Aorta (tissue), 5 donors: ENCODE data around the gene PFKM. TPM values are rescaled to one million over a fixed set of nuclear protein-coding genes. Genes with fewer than 3 reads are reported as not detected.

Source experiments
- ATAC-seq: fragments of 200-7000 bp; cut with Tn5 transposase; one replicate; pipeline ENCODE4 v1.9.1; 2022; ENCODE audit warnings: moderate library complexity; ENCODE audit not compliant: low FRiP score
- DNase-seq, 2 donors: peaks; one replicate each; pipeline ENCODE4 v3.0.0-alpha.2; 2020
- H3K27ac ChIP-seq, 2 donors: one replicate each; pipeline ENCODE4 v1.5.1; 2013; ENCODE audit warnings: low read length in 2 of 2, mild to moderate bottlenecking in 2 of 2, moderate library complexity in 2 of 2, control low read depth in 1 of 2, inconsistent platforms in 1 of 2, low read depth in 1 of 2
- H3K27me3 ChIP-seq, 2 donors: one replicate each; pipeline ENCODE4 v1.6.1; 2013; ENCODE audit warnings: control low read depth in 1 of 2, low read length in 1 of 2, mild to moderate bottlenecking in 1 of 2, moderate library complexity in 1 of 2; ENCODE audit not compliant: insufficient read depth in 2 of 2, control insufficient read depth in 1 of 2
- H3K36me3 ChIP-seq, 2 donors: one replicate each; pipeline ENCODE4 v1.6.1; 2013; ENCODE audit warnings: control low read depth in 1 of 2, low read length in 1 of 2, mild to moderate bottlenecking in 1 of 2; ENCODE audit not compliant: insufficient read depth in 2 of 2, control insufficient read depth in 1 of 2
- H3K4me1 ChIP-seq, 2 donors: one replicate each; pipeline ENCODE4 v1.6.1; 2013; ENCODE audit warnings: low read length in 2 of 2, control low read depth in 1 of 2, mild to moderate bottlenecking in 1 of 2, moderate library complexity in 1 of 2; ENCODE audit not compliant: insufficient read depth in 2 of 2, control insufficient read depth in 1 of 2
- H3K4me3 ChIP-seq, 2 donors: one replicate each; pipeline ENCODE4 v1.5.1; 2013; ENCODE audit warnings: low read length in 2 of 2, control low read depth in 1 of 2, mild to moderate bottlenecking in 1 of 2
- H3K9me3 ChIP-seq: one replicate; pipeline ENCODE4 v1.6.1; 2013; ENCODE audit warnings: mild to moderate bottlenecking, low read length; ENCODE audit not compliant: control insufficient read depth
- WGBS, 2 donors: extraction: QIAGEN DNeasy Blood & Tissue Kit; methylation state at CpG; one replicate each; pipeline ENCODE4 v1.1.7; 2013; 5-methylcytosine and 5-hydroxymethylcytosine counted together
- intact Hi-C, 2 donors: fragments of 100-400 bp; cut with DNase I; formaldehyde crosslinking; loops; one replicate each; pipeline versions ENCODE4 v1.14.2 to v1.15.0; 2022
- polyA plus RNA-seq, 2 donors: library from polyadenylated mRNA; stranded (reverse); fragments of 200-250 nt; gene quantifications; one replicate each; pipeline ENCODE4 v1.2.3, GENCODE V29; 2013
- total RNA-seq, 2 donors: library from RNA; stranded (reverse); fragmentation: NEBNext Ultra II Directional; extraction: Animal tissue kit (Norgen Biotek cat#: 25700); gene quantifications; one replicate each; pipeline ENCODE4 v1.2.1, GENCODE V29; 2021
- donor health status: healthy with polysubstance abuse.
- donor health status: Bipolar disorder and iron deficiency.
- donor health status: DM: no; HTN: no; CAD: no.
- donor health status: DM: no; HTN: no; CAD: no.
- donor health status: DM: yes; HTN: yes; CAD: no.

The PFKM gene
- total and polyA plus RNA-seq, 4 donors = 22.3 to 68.8 (median 55.4) TPM

DNA sequence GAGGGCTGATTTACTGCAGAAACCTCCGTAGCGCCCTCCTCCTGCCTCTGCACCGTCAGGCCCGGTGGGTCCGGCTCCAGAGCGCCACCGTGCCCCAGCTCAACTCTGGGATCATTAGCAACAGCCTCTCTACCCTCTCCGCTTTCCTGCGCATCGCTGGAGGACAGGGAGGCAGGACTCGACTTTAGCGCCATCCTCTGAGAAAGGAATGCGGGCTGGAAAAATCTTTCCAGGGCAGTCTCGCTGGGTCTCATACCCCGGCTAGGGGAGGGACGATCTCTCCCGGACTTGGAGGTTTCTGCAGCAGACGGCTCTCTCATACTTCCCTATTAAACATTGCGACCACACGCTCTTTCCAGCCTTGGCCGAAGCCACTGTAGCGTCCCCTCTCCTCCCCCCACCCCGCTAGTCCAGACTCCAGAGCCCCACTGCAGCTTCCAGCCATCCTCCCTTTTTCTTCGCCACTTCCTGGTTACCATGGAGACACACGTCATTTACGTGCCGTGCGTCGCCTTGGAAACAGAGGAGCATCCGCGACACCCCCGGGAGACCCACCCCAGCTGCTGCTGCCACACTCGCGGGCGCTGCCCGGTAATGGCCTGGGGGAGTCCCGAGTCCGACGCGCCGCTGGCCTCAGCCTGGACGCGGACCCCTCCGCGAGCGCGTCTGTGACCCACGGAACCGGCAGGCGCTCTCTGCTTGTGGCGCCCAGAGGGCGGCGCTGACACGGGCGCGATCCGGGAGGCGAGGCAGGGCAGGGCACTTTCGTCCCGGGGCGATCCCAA, 64.1 kb downstream of the PFKM start, which contains the start of gene CCDC184:
CCDC184 (plus strand) TSS at position 554 of the 785 bp plus-strand sequence. CDS start 479 bp downstream, outside the sequence.
- WGBS, 2 donors = 0% methylated on average over 47 to 61 of the region's 61 CpGs
- no peaks in the 10 kb centered on the region for H3K4me1 ChIP-seq
- H3K36me3 ChIP-seq = no peaks in the 10 kb centered on the region
- peak; percentile 82 to 87 for DNase-seq
- intact Hi-C loops = no loop called here
- H3K4me3 ChIP-seq = peak within 1 kb of the TSS; percentile 47 to 70
- H3K27me3 ChIP-seq = no peaks in the 10 kb centered on the region
- no peaks in the 10 kb centered on the region for H3K9me3 ChIP-seq
- peak; percentile 86 for ATAC-seq
- H3K27ac ChIP-seq = peak within 1 kb of the TSS in 1 of 2 donors; percentile 22

DNA sequence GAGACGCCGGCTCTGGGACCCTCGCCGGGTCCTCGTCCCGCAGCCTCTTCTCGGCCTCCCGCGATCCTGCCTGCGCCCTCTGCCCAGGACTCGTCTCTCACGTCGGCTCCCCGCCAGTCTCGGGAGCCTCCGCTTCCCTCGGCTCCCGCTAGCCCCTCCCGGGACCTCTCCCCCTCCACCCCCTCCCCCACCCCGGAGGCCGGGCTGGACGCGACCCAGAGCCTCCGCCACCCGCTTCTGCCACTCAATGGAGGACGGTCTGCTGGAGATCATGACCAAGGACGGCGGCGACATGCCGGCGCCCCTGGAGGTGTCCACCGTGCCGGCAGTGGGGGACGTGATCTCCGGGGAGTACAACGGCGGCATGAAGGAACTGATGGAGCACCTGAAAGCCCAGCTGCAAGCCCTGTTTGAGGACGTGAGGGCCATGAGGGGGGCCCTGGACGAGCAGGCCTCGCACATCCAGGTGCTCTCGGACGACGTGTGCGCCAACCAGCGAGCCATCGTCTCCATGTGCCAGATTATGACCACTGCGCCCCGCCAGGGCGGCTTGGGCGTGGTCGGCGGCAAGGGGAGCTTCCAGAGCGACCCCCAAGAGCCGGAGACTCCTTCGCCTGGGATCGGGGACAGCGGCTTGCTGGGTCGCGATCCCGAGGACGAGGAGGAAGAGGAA, 64.8 kb downstream of the PFKM start:
- H3K27me3 ChIP-seq = no peaks in the 10 kb centered on the region
- no peaks in the 10 kb centered on the region for H3K9me3 ChIP-seq
- H3K36me3 ChIP-seq = no peaks in the 10 kb centered on the region
- intact Hi-C loops = no loop called here
- peak overlapping the region; percentile 47 to 70 for H3K4me3 ChIP-seq
- ATAC-seq (peak; percentile 43), DNase-seq (no peak)
- H3K4me1 ChIP-seq = no peaks in the 10 kb centered on the region
- WGBS, 2 donors = 2 to 3% methylated on average over 45 to 61 of the region's 61 CpGs
- H3K27ac ChIP-seq = no peak overlapping the region

DNA sequence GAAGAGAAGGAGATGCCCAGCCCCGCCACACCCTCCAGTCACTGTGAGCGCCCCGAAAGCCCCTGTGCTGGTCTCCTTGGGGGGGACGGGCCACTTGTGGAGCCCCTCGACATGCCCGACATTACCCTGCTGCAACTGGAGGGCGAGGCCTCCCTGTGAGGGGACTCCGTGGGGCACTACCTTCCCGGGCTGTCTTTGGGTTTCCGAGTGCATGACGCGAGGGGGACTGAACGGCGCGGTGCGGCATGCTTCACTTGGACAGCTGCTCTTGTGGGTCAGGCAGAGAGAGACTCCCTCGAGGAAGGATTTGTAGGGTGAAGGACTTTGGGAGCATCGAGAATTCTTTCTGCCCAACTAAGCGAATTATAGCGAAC, 65.4 kb downstream of the PFKM start:
- intact Hi-C loops = no loop called here
- H3K36me3 ChIP-seq = no peaks in the 10 kb centered on the region
- no peak overlapping the region for H3K4me3 ChIP-seq
- H3K27me3 ChIP-seq = no peaks in the 10 kb centered on the region
- no peak for DNase-seq
- no peak for ATAC-seq
- no peaks in the 10 kb centered on the region for H3K4me1 ChIP-seq
- H3K27ac ChIP-seq = no peak overlapping the region
- no peaks in the 10 kb centered on the region for H3K9me3 ChIP-seq
- 9 to 11% methylated on average over 20 of the region's 20 CpGs for WGBS, 2 donors

DNA sequence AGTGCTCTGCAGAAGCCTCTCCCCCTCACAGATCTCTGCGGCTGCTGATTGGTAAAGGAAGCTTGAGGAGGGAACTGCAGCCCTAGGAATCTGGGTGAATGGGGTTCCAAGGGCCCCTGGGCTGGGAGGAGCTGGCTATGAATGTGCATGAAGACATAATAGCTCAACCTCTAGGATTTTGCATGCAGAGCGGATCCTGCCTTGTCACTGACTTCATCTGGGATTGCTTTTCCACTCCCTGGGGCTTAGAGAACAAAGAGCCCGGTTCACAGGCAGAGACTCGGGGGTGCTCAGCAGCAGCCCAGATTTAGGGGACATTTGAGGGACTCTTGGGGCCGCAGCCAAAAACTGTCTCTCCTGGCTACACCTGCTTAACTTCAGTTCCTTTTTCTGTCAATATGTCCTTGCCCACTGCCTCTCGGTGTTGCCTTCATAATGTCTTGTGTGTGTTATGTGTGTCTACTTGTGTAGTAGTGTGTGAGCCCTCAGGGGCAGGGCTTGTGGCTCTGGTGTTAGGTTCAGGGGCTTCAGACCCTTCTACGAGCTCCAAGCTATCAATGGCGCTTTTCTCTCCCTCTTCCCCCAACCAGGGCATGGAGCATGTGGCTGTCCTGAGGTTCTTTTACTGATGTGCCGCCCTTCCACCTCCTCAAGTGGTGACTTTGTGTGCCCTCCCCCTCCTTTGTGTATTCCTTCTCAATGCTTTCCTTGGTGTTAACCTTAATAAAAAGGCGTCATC, 66.2 kb downstream of the PFKM start:
- H3K27me3 ChIP-seq = no peaks in the 10 kb centered on the region
- intact Hi-C loops = no loop called here
- H3K4me3 ChIP-seq = no peak overlapping the region

DNA sequence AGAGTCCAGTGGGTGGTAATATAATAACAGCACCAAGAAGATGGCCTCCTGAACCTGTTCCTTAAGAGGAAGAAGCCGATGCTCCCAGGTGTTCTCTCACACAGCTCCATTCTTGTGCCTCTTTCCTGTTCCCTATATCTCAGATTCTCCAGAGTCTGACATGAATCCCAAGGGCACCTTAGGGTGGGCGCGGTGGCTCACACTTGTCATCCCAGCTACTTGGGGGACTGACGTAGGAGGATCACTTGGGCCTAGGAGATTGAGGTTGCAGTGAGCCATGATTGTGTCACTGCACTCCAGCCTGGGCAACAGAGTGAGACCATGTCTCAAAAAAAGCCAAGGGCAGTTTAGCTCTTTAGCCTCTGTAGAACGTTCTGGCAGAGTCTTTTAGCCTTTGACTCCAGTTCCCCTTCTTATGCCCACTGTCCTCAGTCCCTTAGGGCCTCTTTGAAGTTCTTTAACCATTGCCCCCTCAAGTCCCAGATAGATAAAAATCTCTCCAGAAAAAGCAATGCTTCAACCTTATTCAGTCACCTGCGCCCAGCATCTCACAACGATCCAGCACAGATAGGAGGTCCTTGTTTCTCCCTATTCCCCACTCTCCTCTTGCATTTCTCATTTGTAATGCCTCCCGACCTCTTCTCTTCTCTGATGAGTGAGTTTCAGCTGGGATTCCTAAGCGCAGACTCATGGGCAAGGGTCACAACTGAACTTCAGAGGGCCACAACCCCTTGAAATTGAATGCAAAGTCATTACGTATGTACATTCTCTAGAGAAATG, 68.9 kb downstream of the PFKM start:
- H3K27me3 ChIP-seq = no peaks in the 10 kb centered on the region
- intact Hi-C loops = no loop called here

More for the DNA sequence above, 66.2 kb downstream of the PFKM start:
- Histone ChIP-seq H3K4me1 (no peaks in the 10 kb centered on the region), H3K9me3 (no peaks in the 10 kb centered on the region), H3K27ac (no peak overlapping the region), H3K36me3 (no peaks in the 10 kb centered on the region)
- 85 to 86% methylated on average over 10 of the region's 10 CpGs for WGBS, 2 donors
- DNase-seq (no peak), ATAC-seq (no peak)

DNA sequence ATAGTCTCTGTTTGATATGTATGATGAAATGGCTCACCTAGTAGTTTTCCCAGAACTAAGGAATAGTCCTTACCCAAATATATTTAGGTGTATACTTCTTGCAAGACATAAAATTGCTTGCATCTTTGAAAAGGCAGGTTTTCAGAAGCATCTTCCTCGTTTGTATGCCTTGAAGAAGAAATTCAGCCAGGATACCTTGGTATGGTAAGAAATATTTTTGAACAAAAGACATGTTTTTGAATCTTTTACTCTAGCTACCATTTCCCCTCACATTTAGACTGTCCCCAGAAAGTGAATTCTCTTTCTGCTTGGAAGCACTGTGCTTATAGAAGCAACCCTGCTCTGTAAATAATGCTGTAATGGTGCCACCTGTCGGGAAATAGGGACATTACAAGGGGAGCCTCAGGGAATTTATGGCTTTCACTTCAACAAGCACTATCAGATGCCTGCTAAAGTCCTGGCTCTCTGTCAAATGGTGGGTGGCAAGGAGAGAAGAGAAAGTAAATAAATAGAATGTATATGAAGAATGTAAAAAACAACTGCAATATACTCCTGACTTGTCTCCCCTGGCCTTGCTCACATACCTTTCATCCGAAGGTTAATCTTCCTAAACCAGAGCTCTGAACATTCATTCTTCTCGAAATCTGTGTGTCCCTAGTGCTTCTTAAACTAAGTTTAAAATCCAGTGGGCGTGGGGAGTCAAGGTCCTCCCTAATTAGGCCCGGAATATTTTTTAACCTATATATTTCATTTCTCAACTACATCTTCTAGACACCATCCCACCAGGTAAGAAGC, 70.4 kb downstream of the PFKM start:
- Histone ChIP-seq H3K4me1 (no peaks in the 10 kb centered on the region), H3K4me3 (no peak overlapping the region), H3K27me3 (no peaks in the 10 kb centered on the region), H3K27ac (no peak overlapping the region), H3K36me3 (no peaks in the 10 kb centered on the region), H3K9me3 (no peaks in the 10 kb centered on the region)
- WGBS, 2 donors = 37 to 42% methylated on average over 6 of the region's 6 CpGs
- DNase-seq = peak in 1 of 2 donors; percentile 60
- intact Hi-C loops = no loop called here
- ATAC-seq = peak; percentile 81

More for the DNA sequence above, 68.9 kb downstream of the PFKM start:
- ATAC-seq (no peak), DNase-seq (no peak)
- Histone ChIP-seq H3K27ac (no peak overlapping the region), H3K9me3 (no peaks in the 10 kb centered on the region), H3K36me3 (no peaks in the 10 kb centered on the region), H3K4me1 (no peaks in the 10 kb centered on the region), H3K4me3 (no peak overlapping the region)
- 85 to 89% methylated on average over 10 of the region's 10 CpGs for WGBS, 2 donors

DNA sequence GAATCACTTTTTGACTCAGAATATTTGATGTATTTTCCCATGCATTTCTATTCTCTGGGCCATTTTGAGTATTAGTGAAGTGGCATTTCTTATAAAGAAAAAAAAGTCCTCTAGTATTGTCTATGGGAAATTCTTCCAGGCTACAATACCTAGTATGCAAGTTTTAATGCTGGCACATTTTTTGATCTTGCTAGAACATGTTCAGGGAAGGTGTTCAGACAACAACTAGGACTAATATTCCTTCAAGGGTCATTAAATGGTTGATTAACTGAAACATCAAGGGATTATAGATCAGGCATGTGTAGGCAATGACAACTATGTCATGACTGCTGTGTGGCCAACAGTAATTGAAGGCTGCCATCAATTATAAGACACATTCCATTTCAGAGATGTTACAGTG, 71.9 kb downstream of the PFKM start:
- intact Hi-C loops = no loop called here
- Histone ChIP-seq H3K36me3 (no peaks in the 10 kb centered on the region), H3K27me3 (no peaks in the 10 kb centered on the region), H3K9me3 (no peaks in the 10 kb centered on the region), H3K27ac (no peak overlapping the region), H3K4me1 (no peaks in the 10 kb centered on the region), H3K4me3 (no peak overlapping the region)
- DNase-seq (no peak), ATAC-seq (no peak)

DNA sequence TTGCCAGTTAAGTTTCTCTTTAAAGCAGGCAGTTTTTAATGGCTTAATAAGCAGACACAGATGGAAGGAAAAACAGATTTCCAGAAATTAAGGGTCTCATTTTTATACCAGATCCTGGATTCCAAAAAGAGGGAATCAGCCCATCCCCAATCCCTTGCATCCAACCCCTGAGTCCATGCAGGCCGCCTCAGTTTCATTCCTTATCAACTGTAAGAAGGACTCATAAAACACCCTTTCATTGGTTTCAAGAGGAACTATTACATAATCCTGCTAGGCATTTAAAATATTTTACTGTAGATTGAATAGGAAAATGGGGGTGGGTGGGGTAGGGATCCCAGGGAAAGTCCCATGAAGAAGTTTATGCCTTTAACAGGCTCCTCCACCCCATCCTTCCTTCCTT, 73.7 kb downstream of the PFKM start:
- no peaks in the 10 kb centered on the region for H3K27me3 ChIP-seq
- no peak overlapping the region for H3K27ac ChIP-seq
- no peak overlapping the region for H3K4me3 ChIP-seq
- H3K36me3 ChIP-seq = no peaks in the 10 kb centered on the region
- no peaks in the 10 kb centered on the region for H3K4me1 ChIP-seq
- DNase-seq = no peak
- no peak for ATAC-seq
- 90 to 91% methylated on average over 1 of the region's 1 CpG for WGBS, 2 donors
- no peaks in the 10 kb centered on the region for H3K9me3 ChIP-seq
- intact Hi-C loops = no loop called here
